SJCRH30 (cell line): ENCODE results near the gene AMPD3. TPM values are rescaled to one million over a fixed set of nuclear protein-coding genes. Genes with fewer than 3 reads are reported as not detected.

Source experiments
- DNase-seq, 2 experiments: peaks; one replicate each; pipeline ENCODE4 v3.0.0-alpha.2; 2015 to 2020
- H3K27ac ChIP-seq: fragments of 250-450 bp; sonication (Bioruptor Pico); 2 replicates; pipeline ENCODE4 v1.5.1; 2020; ENCODE audit warnings: mild to moderate bottlenecking, moderate library complexity
- H3K27me3 ChIP-seq: fragments of 250-450 bp; sonication (Bioruptor Pico); 2 replicates; pipeline ENCODE4 v1.5.1; 2020; ENCODE audit warnings: mild to moderate bottlenecking, moderate library complexity
- H3K36me3 ChIP-seq: fragments of 250-450 bp; sonication (Bioruptor Pico); 2 replicates; pipeline ENCODE4 v1.5.1; 2020; ENCODE audit warnings: mild to moderate bottlenecking, moderate library complexity
- H3K4me1 ChIP-seq: fragments of 250-450 bp; sonication (Bioruptor Pico); 2 replicates; pipeline ENCODE4 v1.5.1; 2020; ENCODE audit warnings: mild to moderate bottlenecking, moderate library complexity
- H3K4me3 ChIP-seq: fragments of 250-450 bp; sonication (Bioruptor Pico); 2 replicates; pipeline ENCODE4 v1.5.1; 2020; ENCODE audit warnings: mild to moderate bottlenecking, moderate library complexity
- H3K9me3 ChIP-seq: fragments of 250-450 bp; sonication (Bioruptor Pico); replicated peaks from 2 replicates; pipeline ENCODE4 v1.5.1; 2020; ENCODE audit warnings: mild to moderate bottlenecking, moderate library complexity
- total RNA-seq: library from RNA; depleted of rRNA; stranded (reverse); fragments of >200 nt; shearing (Covaris generic); gene quantifications from 2 replicates; pipeline ENCODE4 v1.2.3, GENCODE V29; 2014

AMPD3 gene
- total RNA-seq, 1 experiment from 2014 or later, result 14.9 TPM

DNA sequence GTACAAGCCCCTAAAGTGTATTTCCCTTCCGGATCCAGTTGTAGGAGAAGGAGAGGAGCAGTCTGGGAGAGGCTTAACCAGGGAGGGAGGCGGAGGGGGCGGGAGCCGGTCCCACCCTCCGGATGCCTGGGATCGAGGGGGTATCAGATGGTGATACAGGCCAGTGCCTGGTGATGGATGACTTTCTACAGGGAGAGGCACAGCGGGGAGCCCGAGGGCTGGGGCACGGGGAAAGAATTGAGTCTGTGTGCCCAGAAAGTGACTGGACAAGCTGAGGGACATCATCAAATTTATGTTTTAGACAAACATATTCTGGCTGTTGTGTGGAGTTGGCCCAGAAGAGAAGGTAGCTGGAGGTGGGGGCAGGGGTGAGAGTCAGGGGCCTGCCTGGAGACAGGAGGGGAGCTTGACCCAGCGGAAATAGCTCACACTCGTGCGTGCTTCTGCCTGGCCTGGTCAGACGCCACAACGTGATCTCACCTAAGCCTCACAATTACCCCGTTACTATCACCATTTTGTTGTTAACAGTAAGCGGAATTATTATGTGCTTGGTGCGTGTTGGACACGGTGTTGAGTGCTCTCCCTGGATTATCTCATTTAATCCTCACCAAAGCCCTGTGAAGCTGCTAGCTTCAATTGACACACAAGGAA lies 42.4 kb downstream of the AMPD3 start:
- Histone ChIP-seq H3K27me3 (no peaks in the 10 kb centered on the region), H3K4me1 (no peaks in the 10 kb centered on the region), H3K36me3 (peaks cover 42% of the 10 kb centered on the region), H3K9me3 (0 out of 2 replicates have a peak, but pooled peaks cover 4% of the 10 kb centered on the region), H3K4me3 (no peak overlapping the region), H3K27ac (no peak overlapping the region)
- no peak for DNase-seq

GRCh38 chr11:10498022-10498400 lies 42.9 kb downstream of the AMPD3 start:
- 0 out of 2 replicates have a peak, but pooled peaks cover 4% of the 10 kb centered on the region for H3K9me3 ChIP-seq
- H3K36me3 ChIP-seq, result peaks cover 37% of the 10 kb centered on the region
- H3K4me3 ChIP-seq, result no peak overlapping the region
- no peak overlapping the region for H3K27ac ChIP-seq
- no peak for DNase-seq
- H3K27me3 ChIP-seq, result no peaks in the 10 kb centered on the region
- no peaks in the 10 kb centered on the region for H3K4me1 ChIP-seq

GRCh38 chr11:10498426-10499250 lies 43.6 kb downstream of the AMPD3 start:
- 0 out of 2 replicates have a peak, but pooled peaks cover 4% of the 10 kb centered on the region for H3K9me3 ChIP-seq
- H3K4me3 ChIP-seq, result no peak overlapping the region
- peaks cover 38% of the 10 kb centered on the region for H3K36me3 ChIP-seq
- H3K4me1 ChIP-seq, result no peaks in the 10 kb centered on the region
- H3K27ac ChIP-seq, result no peak overlapping the region
- no peaks in the 10 kb centered on the region for H3K27me3 ChIP-seq
- no peak for DNase-seq

DNA sequence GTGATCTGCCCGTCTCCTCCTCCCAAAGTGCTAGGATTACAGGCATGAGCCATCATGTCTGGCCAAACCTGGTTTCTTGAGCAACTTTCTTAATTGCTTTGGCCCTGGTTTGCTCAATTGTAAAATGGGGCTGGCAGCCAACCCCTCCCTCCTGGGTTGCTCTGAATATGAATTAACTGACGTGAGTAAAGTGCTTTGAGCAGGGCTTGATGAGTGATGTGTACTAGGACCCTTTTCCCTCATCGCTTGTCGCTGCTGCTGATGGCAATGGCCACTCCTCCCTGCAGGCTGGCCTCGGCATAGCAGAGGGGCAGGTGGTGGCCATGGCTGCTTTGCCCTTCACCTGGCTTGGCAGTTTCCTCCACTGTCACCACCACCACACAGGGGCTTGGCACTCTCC lies 44.4 kb downstream of the AMPD3 start:
- no peak for DNase-seq
- Histone ChIP-seq H3K9me3 (no peaks in the 10 kb centered on the region), H3K27me3 (no peaks in the 10 kb centered on the region), H3K4me1 (no peaks in the 10 kb centered on the region), H3K36me3 (peaks cover 40% of the 10 kb centered on the region), H3K4me3 (no peak overlapping the region), H3K27ac (no peak overlapping the region)

DNA sequence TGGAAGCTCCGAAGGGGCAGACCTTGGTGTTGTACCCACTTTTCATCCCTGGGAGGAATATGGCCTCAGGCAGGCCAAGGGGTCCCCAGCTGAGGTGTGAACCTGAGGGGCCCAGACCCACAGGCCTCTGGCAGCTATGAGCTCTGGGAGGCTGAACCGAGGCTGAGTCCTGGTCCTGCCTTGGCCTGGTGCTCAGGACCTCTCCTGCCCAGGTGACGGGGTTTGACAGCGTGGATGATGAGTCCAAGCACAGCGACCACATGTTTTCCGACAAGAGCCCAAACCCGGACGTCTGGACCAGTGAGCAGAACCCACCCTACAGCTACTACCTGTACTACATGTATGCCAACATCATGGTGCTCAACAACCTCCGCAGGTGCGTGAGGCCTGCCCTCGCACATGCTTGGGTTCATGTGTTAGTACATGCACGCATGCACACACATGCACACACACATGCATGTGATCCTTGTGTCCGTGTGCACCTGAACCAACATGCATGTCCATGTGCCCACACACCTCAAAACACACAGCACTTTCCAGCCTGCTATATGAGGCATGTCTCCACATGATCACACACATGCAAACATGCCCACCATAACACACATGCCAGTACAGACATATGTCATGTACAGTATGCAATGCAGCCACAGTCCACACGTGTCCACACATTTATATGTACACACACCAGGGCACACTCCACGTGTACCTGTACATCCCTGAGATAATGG lies 45.0 kb downstream of the AMPD3 start:
- Histone ChIP-seq H3K27me3 (no peaks in the 10 kb centered on the region), H3K4me3 (no peak overlapping the region), H3K4me1 (no peaks in the 10 kb centered on the region), H3K9me3 (no peaks in the 10 kb centered on the region), H3K27ac (no peak overlapping the region), H3K36me3 (peaks cover 40% of the 10 kb centered on the region)
- no peak for DNase-seq

DNA sequence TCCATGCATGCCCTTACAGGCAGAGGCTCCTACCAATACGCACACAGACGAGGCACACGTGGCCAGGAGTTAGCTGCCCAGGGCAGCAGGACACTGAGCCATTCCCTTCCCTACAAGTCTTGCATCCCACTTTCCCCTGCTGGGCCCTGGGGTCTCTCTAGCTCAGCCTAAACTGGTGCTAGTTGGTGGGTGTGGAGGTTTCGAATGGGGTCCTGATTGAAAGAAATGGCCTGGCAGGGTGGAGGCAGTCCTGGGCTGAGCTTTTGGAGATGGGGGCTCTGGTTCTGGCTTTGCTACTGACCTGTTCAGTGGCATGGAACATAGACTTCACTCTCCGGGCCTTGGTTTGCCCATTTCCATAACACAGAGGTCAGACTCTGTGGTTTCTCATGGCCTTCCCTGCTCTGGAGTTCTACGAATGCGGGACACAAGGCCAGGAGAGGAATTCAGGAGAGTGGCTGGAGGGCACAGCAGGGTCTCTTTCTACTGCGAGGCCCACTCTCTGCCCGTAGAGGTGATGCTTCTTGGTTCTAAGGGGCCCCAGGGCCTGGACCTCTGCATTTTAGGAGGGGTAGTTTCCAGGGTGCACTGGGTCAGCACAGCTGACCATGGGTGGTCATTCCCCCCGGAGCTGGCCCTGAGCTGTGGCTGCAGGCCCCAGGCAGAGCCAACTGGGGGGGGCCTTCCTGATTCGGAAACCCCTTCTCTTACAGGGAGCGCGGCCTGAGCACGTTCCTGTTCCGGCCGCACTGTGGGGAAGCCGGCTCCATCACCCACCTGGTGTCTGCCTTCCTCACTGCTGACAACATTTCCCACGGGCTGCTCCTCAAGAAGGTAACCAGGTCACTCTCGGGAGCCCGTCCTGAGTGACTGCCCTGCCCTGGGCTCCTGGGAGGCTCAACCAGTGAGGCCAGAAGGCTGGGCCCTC lies 46.0 kb downstream of the AMPD3 start:
- H3K9me3 ChIP-seq, result no peaks in the 10 kb centered on the region
- H3K36me3 ChIP-seq, result peaks cover 40% of the 10 kb centered on the region
- no peak overlapping the region for H3K4me3 ChIP-seq
- H3K27me3 ChIP-seq, result no peaks in the 10 kb centered on the region
- DNase-seq, result no peak
- no peak overlapping the region for H3K27ac ChIP-seq
- no peaks in the 10 kb centered on the region for H3K4me1 ChIP-seq

DNA sequence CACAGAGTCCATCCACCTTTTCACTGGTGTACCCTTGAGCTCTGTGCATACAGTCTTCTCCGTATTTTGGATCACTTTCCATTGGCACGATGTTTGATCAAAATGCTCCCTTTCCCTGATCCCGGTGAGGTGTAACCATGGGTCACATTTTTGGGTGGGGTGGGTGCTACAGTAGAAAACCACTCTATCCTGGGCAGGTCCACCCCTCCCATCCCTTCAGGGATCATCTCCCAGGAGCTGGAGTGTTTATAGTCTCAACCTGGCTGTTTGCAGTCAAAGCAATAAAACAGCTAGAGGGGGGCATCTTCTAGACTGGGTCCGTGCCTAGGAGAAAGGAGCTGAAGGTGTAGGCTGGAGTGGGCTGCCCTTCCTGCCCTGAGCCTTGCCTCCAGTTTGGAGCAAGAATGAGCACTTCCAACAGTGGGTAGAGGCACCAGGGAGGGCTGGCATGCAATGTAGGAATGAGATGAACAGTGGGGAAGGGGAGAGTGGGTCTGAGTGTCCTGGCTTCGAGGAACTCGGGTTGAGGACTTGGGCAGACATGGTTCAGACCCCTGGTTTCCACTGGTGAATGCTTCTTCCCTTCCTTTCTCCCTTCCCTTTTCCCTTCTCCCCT lies 47.1 kb downstream of the AMPD3 start:
- no peaks in the 10 kb centered on the region for H3K9me3 ChIP-seq
- DNase-seq, result no peak
- no peak overlapping the region for H3K27ac ChIP-seq
- peaks cover 37% of the 10 kb centered on the region for H3K36me3 ChIP-seq
- H3K4me1 ChIP-seq, result no peaks in the 10 kb centered on the region
- H3K27me3 ChIP-seq, result no peaks in the 10 kb centered on the region
- no peak overlapping the region for H3K4me3 ChIP-seq

GRCh38 chr11:10502770-10503169 lies 47.7 kb downstream of the AMPD3 start:
- Histone ChIP-seq H3K4me1 (no peaks in the 10 kb centered on the region), H3K9me3 (no peaks in the 10 kb centered on the region), H3K27ac (no peak overlapping the region), H3K27me3 (no peaks in the 10 kb centered on the region), H3K36me3 (peaks cover 37% of the 10 kb centered on the region), H3K4me3 (no peak overlapping the region)
- DNase-seq, result no peak

DNA sequence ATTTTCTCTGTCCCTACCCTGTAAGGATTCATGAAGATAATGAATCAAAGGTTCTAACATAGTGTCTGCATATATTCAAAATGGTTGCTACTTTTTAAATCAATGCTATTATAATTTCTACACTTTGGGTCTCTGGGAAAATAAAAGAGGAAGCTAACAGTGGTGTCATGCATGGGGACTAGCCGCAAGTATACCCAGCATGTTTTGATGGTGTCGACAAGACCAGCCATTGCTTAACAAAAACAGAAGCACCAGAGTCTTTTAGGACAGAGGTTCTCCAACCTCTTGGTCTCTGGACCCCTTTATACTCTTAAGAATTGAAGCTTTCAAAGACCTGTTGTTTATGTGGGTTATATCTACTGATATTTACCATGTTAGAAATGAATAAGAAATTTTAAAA lies 48.2 kb downstream of the AMPD3 start:
- Histone ChIP-seq H3K4me1 (no peaks in the 10 kb centered on the region), H3K9me3 (no peaks in the 10 kb centered on the region), H3K4me3 (no peak overlapping the region), H3K27me3 (no peaks in the 10 kb centered on the region), H3K27ac (no peak overlapping the region), H3K36me3 (peaks cover 37% of the 10 kb centered on the region)
- no peak for DNase-seq

GRCh38 chr11:10503777-10504480 lies 48.9 kb downstream of the AMPD3 start:
- H3K36me3 ChIP-seq, result peaks cover 37% of the 10 kb centered on the region
- no peaks in the 10 kb centered on the region for H3K27me3 ChIP-seq
- H3K4me3 ChIP-seq, result no peak overlapping the region
- H3K27ac ChIP-seq, result no peak overlapping the region
- no peaks in the 10 kb centered on the region for H3K9me3 ChIP-seq
- DNase-seq, result no peak
- no peaks in the 10 kb centered on the region for H3K4me1 ChIP-seq

DNA sequence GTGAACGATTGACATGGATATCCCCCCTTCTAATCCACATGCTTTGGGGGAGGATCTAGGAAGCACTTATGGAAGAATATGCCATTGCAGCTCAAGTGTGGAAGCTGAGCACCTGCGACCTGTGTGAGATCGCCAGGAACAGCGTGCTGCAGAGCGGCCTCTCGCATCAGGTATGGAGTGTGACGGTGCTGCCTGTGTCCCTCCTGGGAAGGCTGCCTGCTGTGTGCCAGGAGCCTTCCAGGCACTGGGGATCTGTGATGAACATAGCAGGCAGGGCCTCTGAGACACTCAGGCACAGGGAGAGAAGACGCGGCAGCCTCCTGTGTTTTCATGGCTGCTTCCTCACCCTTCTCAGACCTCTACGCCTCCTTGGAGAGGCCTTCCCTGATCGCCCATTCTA lies 49.4 kb downstream of the AMPD3 start:
- no peak for DNase-seq
- no peak overlapping the region for H3K4me3 ChIP-seq
- no peaks in the 10 kb centered on the region for H3K9me3 ChIP-seq
- no peaks in the 10 kb centered on the region for H3K27me3 ChIP-seq
- H3K36me3 ChIP-seq, result peaks cover 33% of the 10 kb centered on the region
- H3K27ac ChIP-seq, result no peak overlapping the region
- no peaks in the 10 kb centered on the region for H3K4me1 ChIP-seq

DNA sequence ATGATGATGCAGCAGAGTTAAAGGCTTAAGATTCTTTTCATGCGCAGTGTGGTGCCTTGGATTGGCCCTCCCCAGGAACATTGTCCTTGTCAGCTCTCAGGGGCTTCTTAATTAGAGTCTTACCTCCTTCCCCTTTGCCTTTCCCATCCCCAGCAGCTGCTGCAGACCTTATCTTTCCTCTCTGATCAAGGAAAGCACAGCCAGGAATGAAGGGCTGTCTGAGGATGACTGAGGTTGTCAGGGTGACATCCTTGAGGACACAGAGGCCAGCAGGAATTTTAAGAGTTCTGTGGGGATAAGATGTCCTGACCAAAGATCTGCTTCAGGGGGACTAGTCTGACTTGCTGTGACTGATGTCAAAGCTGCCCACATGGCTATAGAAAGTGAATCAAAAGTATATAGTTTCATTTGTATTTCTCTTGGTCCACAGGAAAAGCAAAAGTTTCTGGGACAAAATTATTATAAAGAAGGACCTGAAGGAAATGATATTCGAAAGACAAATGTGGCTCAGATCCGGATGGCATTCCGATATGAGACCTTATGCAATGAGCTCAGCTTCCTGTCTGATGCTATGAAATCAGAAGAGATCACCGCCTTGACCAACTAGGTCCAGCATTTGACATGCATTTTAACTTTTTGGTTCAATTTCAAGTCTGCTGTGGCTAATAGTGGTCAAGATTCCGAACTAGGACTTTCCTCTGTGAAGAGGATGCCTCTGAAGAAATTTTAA lies 50.4 kb downstream of the AMPD3 start:
- Histone ChIP-seq H3K36me3 (peaks cover 26% of the 10 kb centered on the region), H3K27me3 (no peaks in the 10 kb centered on the region), H3K27ac (no peak overlapping the region), H3K9me3 (no peaks in the 10 kb centered on the region), H3K4me3 (no peak overlapping the region), H3K4me1 (no peaks in the 10 kb centered on the region)
- no peak for DNase-seq

GRCh38 chr11:10506008-10506370 lies 50.9 kb downstream of the AMPD3 start:
- peaks cover 23% of the 10 kb centered on the region for H3K36me3 ChIP-seq
- no peaks in the 10 kb centered on the region for H3K27me3 ChIP-seq
- no peaks in the 10 kb centered on the region for H3K9me3 ChIP-seq
- H3K4me3 ChIP-seq, result no peak overlapping the region
- H3K4me1 ChIP-seq, result no peaks in the 10 kb centered on the region
- H3K27ac ChIP-seq, result no peak overlapping the region
- DNase-seq, result no peak
